Fibroblast of lung (primary cell): Measurements from ENCODE around the gene ITPR1. TPM values are rescaled to one million over a fixed set of nuclear protein-coding genes. Genes with fewer than 3 reads are reported as not detected.

Experiments used
- DNase-seq, 2 donors: peaks; one replicate each; pipeline versions ENCODE4 v3.0.0 to v3.0.0-alpha.2; 2010; ENCODE audit warnings: low read depth in 2 of 2
- H2AFZ ChIP-seq: 2 replicates; pipeline ENCODE4 v1.5.1; 2012; ENCODE audit warnings: low read length, control low read depth, inconsistent platforms
- H3K27ac ChIP-seq: 2 replicates; pipeline ENCODE4 v1.5.1; 2011; ENCODE audit warnings: low read length, control low read depth; ENCODE audit not compliant: insufficient read depth
- H3K27me3 ChIP-seq: 2 replicates; pipeline ENCODE4 v1.5.1; 2011; ENCODE audit warnings: mild to moderate bottlenecking, low read length; ENCODE audit not compliant: control insufficient read depth, insufficient read depth
- H3K36me3 ChIP-seq: 2 replicates; pipeline ENCODE4 v1.5.1; 2011; ENCODE audit warnings: low read length; ENCODE audit not compliant: control insufficient read depth, insufficient read depth
- H3K4me1 ChIP-seq: 2 replicates; pipeline ENCODE4 v1.5.1; 2011; ENCODE audit warnings: low read length; ENCODE audit not compliant: control insufficient read depth, insufficient read depth; ENCODE audit errors: extremely low read depth
- H3K4me2 ChIP-seq: 2 replicates; pipeline ENCODE4 v1.5.1; 2011; ENCODE audit warnings: low read length, control low read depth; ENCODE audit not compliant: insufficient read depth; ENCODE audit errors: extremely low read depth
- H3K4me3 ChIP-seq, 4 experiments: fragments of 200-600 bp in 1 of 4; sonication (generic) in 1 of 4; replicated peaks in 1 of 4; 2 replicates each; pipeline ENCODE4 v1.5.1; 2011 to 2016; ENCODE audit warnings: low read length in 4 of 4, low read depth in 3 of 4, mild to moderate bottlenecking in 3 of 4, control low read depth in 2 of 4, inconsistent platforms in 1 of 4, mixed read lengths in 1 of 4; ENCODE audit not compliant: insufficient read depth in 1 of 4; ENCODE audit errors: control extremely low read depth in 1 of 4
- H3K79me2 ChIP-seq: 2 replicates; pipeline ENCODE4 v1.5.1; 2012; ENCODE audit warnings: mild to moderate bottlenecking, low read length, inconsistent platforms; ENCODE audit not compliant: control insufficient read depth, insufficient read depth
- H3K9ac ChIP-seq: 2 replicates; pipeline ENCODE4 v1.5.1; 2011; ENCODE audit warnings: mild to moderate bottlenecking, low read length, control low read depth; ENCODE audit not compliant: insufficient read depth
- H3K9me3 ChIP-seq: 2 replicates; pipeline ENCODE4 v1.5.1; 2012; ENCODE audit warnings: low read depth, low read length; ENCODE audit not compliant: control insufficient read depth, insufficient read depth
- H4K20me1 ChIP-seq: 2 replicates; pipeline ENCODE4 v1.5.1; 2011; ENCODE audit warnings: low read length; ENCODE audit not compliant: control insufficient read depth, insufficient read depth; ENCODE audit errors: extremely low read depth
- EZH2 ChIP-seq: IDR thresholded peaks from 2 replicates; pipeline ENCODE4 v1.5.1; 2012; ENCODE audit warnings: low read length, control low read depth, mild to moderate bottlenecking; ENCODE audit errors: missing control alignments
- polyA plus RNA-seq, 2 donors: library from polyadenylated mRNA; depleted of rRNA in 1 of 2; stranded (reverse) in 1 of 2; unstranded in 1 of 2; fragments of >200 nt; gene quantifications; 2 replicates each; pipeline ENCODE4 v1.2.1, GENCODE V29; 2011 to 2012; ENCODE audit warnings: missing spikeins in 1 of 2
- total RNA-seq: library from RNA; depleted of rRNA; stranded (reverse); fragments of >200 nt; gene quantifications from 2 replicates; pipeline ENCODE4 v1.2.1, GENCODE V29; 2014
- TF ChIP-seq, protein P1 (sequence below), 2 donors: IDR thresholded peaks in 1 of 2; conservative IDR thresholded peaks in 1 of 2; 1 replicate in 1 of 2; 2 replicates in 1 of 2; pipeline ENCODE4 v1.5.1; 2011 to 2012; ENCODE audit warnings: low read length in 2 of 2, control low read depth in 1 of 2, inconsistent platforms in 1 of 2, low read depth in 1 of 2, mild to moderate bottlenecking in 1 of 2

Gene ITPR1
- total and polyA plus RNA-seq, 2 donors (not counting 1 experiment from before 2014, with no cell fraction given) = 19.2 to 87.0 TPM

DNA sequence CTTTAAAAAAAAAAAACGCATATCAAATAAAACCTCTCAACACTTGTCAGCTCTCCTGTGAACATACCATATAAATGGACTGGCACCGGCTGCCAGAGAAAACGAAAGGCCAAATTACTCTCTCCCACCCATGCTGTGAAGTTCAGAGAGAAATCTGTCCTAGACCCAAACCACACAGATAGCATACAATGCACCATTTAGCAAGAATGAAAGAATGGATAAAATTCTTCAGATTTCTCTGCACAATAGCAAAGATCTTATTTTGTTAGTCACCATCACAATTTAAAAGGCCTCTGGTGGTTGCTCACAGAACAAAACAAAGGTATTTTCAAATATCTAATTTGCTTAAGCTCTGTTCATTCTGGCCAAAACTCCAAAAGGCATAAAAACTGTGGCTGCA lies 392.2 kb downstream of the ITPR1 start:
- TF ChIP-seq, protein P1, sequence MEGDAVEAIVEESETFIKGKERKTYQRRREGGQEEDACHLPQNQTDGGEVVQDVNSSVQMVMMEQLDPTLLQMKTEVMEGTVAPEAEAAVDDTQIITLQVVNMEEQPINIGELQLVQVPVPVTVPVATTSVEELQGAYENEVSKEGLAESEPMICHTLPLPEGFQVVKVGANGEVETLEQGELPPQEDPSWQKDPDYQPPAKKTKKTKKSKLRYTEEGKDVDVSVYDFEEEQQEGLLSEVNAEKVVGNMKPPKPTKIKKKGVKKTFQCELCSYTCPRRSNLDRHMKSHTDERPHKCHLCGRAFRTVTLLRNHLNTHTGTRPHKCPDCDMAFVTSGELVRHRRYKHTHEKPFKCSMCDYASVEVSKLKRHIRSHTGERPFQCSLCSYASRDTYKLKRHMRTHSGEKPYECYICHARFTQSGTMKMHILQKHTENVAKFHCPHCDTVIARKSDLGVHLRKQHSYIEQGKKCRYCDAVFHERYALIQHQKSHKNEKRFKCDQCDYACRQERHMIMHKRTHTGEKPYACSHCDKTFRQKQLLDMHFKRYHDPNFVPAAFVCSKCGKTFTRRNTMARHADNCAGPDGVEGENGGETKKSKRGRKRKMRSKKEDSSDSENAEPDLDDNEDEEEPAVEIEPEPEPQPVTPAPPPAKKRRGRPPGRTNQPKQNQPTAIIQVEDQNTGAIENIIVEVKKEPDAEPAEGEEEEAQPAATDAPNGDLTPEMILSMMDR (conservative IDR thresholded peaks at IDR 0.05 in 1 of 2, IDR thresholded peaks at IDR 0.05 in 1 of 2; ENCODE audit: low read depth in 1 of 2, low read length in 2 of 2) = no peak
- no peak for TF ChIP-seq EZH2
- Histone ChIP-seq H3K9ac (no peak overlapping the region), H2AFZ (no peak overlapping the region), H3K27ac (no peak overlapping the region), H3K4me2 (no peak overlapping the region), H3K36me3 (no peaks in the 10 kb centered on the region), H3K27me3 (no peaks in the 10 kb centered on the region), H4K20me1 (no peaks in the 10 kb centered on the region), H3K9me3 (no peaks in the 10 kb centered on the region), H3K79me2 (no peaks in the 10 kb centered on the region), H3K4me1 (no peaks in the 10 kb centered on the region), H3K4me3 (no peak overlapping the region)
- DNase-seq = peak in 1 of 2 donors; percentile 89

DNA sequence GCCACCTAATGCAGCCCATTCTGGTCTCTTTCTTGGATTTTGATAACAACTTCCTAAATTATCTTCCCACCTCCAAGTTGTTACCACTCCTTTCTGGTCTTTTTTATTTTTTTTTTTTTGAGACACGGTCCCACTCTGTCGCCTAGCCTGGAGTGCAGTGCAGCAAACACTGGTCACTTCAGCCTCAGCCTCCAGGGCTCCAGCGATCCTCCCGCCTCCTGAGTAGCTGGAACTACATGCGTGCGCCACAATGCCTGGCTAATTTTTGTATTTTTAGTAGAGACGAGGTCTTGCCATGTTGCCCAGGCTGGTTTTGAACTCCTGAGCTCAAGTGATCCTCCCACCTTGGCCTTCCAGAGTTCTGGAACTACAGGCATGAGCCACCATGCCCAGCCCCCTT lies 393.3 kb downstream of the ITPR1 start:
- H3K4me3 ChIP-seq = no peak overlapping the region
- no peaks in the 10 kb centered on the region for H3K27me3 ChIP-seq
- H3K9me3 ChIP-seq = no peaks in the 10 kb centered on the region

DNA sequence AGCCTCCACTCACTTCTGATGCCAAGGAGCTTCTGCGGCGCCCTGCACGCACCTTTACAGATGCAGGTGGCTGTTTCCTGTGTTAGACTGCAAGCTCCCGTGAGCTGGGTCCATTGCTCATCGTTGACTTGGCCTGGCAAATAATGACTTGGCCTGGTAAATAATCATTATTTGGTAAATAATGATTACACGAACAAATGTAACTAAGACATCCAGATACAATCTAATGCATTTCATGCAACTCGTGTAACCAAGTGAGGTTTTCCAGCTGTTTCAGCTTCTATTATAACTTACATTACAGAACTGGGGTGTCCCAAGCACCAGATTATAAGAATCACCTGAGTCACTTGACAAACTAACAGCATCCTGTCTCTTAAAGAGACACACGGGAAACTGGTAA lies 394.0 kb downstream of the ITPR1 start:
- no peaks in the 10 kb centered on the region for H3K79me2 ChIP-seq
- TF ChIP-seq, protein P1 (conservative IDR thresholded peaks at IDR 0.05 in 1 of 2, IDR thresholded peaks at IDR 0.05 in 1 of 2; ENCODE audit: low read depth in 1 of 2, low read length in 2 of 2) = no peak
- TF ChIP-seq EZH2 = no peak
- no peaks in the 10 kb centered on the region for H3K9me3 ChIP-seq
- no peaks in the 10 kb centered on the region for H4K20me1 ChIP-seq
- H3K27ac ChIP-seq = no peak overlapping the region
- no peak overlapping the region for H3K4me2 ChIP-seq
- no peak overlapping the region for H3K9ac ChIP-seq
- H3K4me1 ChIP-seq = no peaks in the 10 kb centered on the region
- H2AFZ ChIP-seq = no peak overlapping the region
- H3K27me3 ChIP-seq = no peaks in the 10 kb centered on the region
- H3K36me3 ChIP-seq = no peaks in the 10 kb centered on the region
- no peak overlapping the region for H3K4me3 ChIP-seq
- DNase-seq = no peak

More for the DNA sequence above, 393.3 kb downstream of the ITPR1 start:
- Histone ChIP-seq H3K4me1 (no peaks in the 10 kb centered on the region), H3K9ac (no peak overlapping the region), H3K4me2 (no peak overlapping the region), H2AFZ (no peak overlapping the region), H3K79me2 (no peaks in the 10 kb centered on the region), H3K36me3 (no peaks in the 10 kb centered on the region), H4K20me1 (no peaks in the 10 kb centered on the region), H3K27ac (no peak overlapping the region)
- DNase-seq = no peak
- no peak for TF ChIP-seq EZH2
- TF ChIP-seq, protein P1 (conservative IDR thresholded peaks at IDR 0.05 in 1 of 2, IDR thresholded peaks at IDR 0.05 in 1 of 2; ENCODE audit: low read depth in 1 of 2, low read length in 2 of 2) = no peak
